Sigmoid colon (tissue), 3 donors: ENCODE data around the gene ARHGAP28.

ENCODE experiments used
- CTCF ChIP-seq, 4 experiments: fragments of 450-650 bp in 3 of 4; fragments of 200-600 bp in 1 of 4; IDR thresholded peaks; one replicate each; pipeline ENCODE4 v1.5.1; 2016 to 2019; ENCODE audit warnings: antibody characterized with exemption in 4 of 4, mild to moderate bottlenecking in 3 of 4, moderate library complexity in 2 of 4
- POLR2A ChIP-seq, 2 donors: fragments of 450-650 bp; IDR thresholded peaks; one replicate each; pipeline ENCODE4 v1.6.1; 2016; ENCODE audit warnings: antibody characterized with exemption in 2 of 2, mild to moderate bottlenecking in 2 of 2, moderate library complexity in 2 of 2

GRCh38 chr18:6750411-6750810 lies 20.9 kb downstream of the ARHGAP28 start:
- no peak for TF ChIP-seq POLR2A (IDR thresholded peaks at IDR 0.05)
- TF ChIP-seq CTCF (IDR thresholded peaks at IDR 0.05) = no peak
